ENCODE measurements around the gene ADNP.
"Not testable (repeated sequence)": the region's sequence is repeated elsewhere in the genome, so short reads cannot be mapped to it uniquely, and the experiment has no call there.

ADNP gene

DNA sequence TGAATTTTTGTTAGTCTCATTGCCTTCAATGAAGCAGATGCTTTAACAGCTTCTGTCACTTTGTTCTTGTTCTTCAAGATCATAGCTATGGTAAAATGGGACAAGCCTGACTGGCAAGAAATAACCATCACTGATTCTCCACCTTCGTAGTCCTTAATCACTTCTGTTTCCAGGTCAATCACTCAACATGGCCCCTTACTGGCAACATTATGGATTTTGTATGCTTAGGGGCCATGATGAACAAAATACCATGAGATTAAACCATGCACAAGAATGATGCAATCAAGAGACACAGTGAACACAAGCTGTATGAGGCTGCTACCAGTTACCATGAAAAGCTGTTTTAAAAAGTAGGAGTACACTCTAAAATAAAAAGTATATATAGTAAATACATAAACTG lies 32.8 kb downstream of the ADNP start:
- no peak for DNase-seq

DNA sequence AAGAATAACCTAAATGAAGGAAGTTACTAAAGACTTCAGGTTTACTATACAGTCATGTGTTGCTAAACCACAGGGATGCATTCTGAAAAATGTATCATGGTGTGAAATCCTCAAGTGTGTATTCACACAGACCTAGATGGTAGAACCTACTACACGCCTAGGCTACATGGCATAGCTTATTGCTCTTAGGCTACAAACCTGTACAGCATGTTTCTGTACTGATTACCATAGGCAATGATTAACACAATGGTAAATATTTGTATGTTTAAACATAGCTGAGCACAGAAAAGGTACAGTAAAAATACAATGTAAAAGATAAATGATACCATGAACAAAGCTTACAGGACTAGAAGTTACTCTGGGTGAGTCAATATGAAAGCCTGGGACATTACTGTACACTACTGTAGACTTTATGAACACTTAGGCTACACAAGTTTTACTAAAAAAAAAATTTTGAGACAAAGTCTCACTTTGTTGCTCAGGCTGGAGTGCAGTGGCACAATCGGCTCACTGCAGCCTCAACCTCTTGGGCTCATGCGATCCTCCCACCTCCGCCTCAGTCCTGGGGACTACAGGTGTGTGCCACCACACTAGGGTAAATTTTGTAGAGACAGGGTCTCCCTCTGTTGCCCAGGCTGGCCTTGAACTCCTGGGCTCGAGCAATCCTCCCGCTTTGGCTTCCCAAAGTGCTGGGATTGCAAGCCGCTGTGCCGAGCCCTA lies 36.0 kb downstream of the ADNP start:
- DNase-seq = no peak

DNA sequence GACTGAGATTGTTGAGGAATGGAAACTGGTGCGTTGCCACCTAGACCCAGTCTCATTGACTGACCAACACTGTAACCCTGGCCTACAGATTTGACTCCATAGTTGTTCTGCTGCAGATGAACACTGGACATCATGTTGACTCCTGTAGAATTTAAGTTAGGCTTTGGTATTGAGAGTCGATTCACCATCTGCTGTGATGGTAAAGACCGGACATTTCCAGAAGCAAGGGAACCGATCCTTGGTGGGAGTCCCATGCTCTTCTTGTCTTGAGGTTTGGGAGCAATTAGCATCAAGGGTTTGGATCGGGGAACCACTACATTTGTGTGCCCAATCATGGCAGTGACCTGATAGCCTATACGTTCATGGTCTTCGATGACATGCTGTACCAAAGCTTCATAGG lies 37.6 kb downstream of the ADNP start:
- DNase-seq = no peak

DNA sequence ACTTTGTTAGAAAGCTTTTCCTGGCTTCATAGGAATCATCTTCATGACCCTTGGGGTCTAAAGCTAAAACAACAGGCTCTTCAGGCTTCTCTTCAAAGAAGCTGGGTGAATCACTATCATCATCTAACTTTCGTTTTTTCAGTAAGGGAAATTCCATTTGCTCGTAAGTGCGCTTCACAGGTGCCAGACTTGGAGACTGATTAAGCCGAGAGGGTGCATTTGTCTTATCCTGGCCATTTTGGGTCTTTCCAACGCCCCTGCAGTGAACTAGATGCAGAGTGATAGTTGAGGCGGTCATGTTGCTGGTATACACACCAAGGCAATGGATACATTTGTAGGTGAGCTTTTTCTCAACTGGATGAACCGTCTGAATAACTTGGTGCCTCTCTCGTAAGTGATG lies 38.8 kb downstream of the ADNP start:
- no peak for DNase-seq

DNA sequence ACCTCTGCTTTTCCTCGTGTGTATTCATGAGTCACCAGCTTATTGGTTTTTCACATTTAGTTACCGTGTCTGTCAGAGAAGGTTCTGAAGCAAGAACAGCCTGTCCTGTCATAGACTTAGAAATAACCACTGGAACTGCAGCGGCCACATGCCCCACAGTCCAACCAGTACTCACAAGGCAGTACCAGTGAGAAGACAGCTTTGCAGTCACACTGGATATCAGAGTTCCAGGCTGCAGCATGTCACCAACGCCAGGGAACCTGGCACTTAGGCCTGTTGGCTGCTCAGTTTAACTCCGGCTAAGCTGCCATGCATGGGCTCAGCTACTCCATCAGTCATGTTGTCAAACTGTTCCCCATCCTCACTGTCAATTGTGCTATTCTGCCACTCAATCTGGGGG lies 40.1 kb downstream of the ADNP start:
- DNase-seq = no peak

DNA sequence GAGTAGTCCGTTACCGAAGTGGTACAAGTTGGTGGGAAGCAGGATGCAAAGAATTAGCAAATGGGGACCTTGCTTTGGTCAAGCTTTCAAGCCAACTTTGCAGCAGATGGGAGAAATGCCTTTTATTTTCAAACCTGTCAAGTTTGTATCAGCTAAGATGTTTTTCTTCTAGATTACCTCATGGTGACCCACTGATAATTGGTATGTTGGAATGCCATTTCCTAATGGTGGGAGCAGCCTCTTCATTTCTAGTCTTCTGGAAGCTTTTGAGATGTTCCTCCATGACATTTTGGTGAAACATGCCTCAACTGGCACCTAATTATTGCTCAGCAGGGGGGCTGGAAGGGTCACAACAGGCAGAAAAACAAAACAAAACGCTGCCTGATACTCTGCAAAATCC lies 43.7 kb downstream of the ADNP start:
- no peak for DNase-seq

DNA sequence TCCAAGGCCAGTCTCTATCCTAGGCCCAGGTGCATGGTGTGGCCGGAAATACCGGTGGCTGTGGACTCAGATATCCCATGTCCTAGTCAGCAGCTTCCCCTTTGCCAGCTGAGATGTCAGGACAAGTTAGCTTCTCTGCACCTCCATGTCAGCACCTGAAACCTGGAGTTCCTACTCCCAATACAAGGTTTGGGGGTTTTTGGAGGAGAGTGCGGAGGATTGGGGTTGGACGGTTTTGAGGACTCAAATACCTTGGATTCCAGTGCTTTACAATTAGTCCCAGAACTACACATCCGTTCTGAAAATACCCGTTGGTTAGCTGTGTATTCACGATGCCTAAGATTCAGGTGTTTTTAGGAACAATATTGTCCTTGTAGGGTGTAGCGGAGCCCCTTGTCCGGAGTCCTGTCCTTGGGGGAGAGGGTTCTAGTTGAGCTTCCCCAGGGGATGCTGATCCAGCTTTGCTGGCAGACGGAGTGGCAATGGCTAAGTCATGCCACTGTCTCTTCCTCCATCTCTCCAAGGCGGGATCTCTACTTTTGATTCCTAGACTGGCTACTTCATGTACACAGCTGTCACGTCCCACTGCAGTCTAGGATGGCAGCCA lies 45.0 kb downstream of the ADNP start:
- no peak for DNase-seq

DNA sequence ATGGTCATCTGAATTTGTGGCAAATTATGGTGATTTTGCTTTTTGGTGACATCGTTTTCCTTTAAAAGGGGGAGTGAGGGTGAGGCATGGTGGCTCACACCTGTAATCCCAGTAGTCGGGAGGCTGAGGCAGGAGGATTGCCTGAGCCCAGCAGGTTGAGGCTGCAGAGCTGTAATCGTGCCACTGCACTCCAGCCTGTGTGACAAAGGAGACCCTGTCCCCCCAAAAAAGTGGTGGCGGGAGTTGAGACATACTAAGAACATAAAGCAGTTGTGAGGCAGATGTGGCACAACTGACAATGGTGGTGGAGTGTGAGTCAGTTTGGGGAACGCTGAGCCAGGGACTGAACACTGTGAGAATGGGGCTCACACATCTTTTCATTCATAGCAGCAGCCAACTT lies 45.5 kb downstream of the ADNP start:
- no peak for DNase-seq

DNA sequence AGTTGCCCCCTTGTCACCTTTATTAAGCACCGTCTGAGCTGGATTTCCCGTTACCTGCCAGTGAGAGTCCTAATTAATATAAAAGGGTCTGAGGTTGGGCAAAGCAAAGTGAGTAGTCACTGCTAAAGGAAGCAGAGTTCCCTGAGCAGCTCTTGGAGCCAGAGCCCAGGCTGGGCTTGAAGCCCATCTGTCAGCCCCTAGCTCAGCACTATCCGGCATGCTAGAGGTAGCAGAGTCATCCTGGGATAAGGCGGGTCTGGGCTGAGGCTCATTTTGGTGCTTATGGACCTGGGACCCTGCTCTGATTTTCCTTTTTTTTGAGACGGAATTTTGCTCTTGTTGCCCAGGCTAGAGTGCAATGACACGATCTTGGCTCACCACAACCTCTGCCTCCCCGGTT lies 46.2 kb downstream of the ADNP start:
- DNase-seq = no peak

DNA sequence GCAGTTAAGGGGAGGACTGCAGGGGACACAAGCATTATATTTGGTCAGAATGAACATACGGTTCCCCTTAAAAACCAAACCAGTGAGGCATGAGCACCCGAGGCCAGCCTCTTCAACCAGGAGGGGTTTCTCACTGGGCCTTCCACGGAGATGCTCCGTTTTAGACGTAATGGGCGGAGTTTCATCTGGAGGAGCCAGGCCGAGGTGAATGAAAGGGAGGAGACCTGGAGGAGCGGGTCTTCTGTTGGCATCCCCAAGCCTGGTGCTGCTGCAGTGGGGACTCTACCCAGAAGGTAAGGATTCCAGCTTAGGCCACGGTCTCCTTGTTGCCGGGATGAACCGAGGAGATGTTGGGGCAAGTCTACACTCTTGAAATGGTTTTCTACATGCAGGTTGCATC lies 47.4 kb downstream of the ADNP start:
- DNase-seq = no peak

DNA sequence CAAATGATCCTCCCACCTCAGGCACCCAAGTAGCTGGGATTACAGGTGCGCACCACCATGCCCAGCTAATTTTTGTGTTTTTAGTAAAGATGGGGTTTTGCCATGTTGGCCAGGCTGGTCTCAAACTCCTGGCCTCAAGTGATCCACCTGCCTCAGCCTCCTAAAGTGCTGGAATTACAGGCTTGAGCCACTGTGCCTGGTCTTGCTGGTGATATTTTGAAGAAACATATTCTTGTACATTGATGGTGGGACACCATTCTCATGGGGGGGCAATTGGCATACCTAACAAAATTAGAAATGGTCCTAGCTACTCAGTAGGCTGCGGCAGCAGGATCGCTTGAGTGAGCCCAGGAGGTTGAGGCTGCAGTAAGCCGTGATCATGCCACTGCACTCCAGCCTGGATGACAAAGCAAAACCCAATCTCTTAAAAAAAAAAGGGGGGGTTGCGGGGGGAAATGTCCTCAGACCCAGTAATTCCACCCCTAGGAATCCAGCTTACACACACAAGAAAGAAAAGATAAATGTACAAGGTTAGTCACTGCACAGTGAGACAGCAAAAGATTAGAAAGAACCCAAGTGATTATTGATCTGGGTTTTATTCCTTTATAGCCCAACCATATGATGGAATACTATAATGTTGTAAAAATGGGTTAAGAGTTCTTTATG lies 49.3 kb downstream of the ADNP start:
- not testable (repeated sequence) for DNase-seq

DNA sequence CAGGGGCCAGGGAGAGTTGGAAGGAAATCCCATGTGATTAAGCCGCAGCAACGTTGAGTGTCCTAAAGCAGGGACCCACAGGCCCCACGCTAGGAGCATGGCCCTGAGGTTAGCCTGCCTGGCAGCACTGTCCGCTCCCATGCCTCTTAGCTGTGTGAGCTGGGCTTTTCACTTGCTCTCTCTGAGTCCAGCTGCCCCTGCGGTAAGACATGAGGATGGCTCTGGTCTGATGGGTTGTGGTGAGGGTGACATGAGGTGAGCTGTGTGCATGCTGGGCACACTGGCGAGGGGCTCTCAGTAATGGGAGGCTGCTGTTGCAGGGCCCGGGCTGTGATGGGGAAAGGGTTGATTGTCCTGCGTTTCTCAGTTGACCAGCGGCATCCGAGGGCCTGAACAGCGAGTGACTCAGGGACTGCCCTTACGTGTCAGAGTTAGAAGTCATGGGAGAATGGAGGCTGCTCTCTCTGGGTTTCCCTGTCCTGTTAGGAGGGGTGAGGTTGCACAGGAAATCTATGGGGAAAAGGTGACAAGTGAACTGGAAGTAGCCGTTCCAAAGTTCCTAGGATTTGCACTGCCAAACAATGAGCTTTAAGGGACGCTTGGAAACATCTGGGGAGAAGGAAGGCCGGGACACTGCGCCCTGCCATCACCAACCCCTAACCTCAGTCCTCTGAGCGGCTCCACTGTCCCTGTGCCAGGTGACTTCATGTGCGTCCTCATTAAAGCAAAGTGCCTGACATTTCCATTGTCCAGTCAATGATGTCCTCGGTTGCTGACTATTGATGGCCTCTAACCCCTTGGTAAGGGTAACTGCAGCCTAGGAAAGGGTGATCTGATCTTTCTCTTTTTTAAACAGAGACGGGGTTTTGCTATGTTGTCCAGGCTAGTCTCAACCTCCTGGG lies 51.3 kb downstream of the ADNP start:
- DNase-seq = no peak

DNA sequence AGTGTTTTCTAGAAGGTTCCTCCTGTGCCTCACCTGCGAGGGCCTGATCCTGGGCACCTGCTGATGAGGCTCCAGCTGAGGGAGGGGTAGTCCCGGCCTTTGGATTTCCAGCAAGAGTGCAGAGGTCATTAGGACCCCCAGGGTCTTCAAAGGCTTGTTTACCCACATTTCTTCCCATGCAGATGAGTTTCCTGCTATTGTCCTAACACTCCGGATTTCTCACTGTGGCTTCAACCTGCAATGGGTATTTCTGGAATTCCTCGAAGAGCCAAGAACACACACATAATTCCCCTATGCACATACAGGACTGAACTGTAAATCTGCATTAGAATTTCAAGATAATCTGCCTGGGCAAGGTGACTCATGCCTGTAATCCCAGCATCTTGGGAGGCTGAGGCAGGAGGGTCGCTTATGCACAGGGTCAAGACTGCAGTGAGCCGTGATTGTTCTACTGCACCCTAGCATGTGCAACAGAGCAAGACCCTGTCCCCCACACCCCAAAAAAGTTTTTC lies 53.9 kb downstream of the ADNP start:
- DNase-seq = no peak

DNA sequence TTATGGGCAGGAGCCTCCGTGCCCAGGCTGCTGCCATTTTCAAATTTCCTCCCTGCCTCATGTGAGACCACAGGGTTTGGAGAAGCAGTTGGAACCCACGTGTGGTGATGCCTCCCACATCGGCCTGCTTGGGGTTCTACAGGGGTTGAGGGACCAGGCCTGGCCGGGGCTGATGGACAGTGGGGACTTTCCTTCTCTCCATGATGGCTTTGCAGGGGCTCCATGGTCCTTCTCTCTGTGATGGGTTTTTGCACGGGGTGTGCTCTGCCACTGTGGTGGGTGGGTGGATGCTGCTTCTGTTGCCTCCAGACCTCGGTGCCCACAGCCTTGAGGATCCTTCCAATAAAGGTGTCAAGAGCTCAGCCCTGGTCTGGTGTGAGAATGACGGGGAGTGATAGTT lies 54.4 kb downstream of the ADNP start:
- DNase-seq = no peak

DNA sequence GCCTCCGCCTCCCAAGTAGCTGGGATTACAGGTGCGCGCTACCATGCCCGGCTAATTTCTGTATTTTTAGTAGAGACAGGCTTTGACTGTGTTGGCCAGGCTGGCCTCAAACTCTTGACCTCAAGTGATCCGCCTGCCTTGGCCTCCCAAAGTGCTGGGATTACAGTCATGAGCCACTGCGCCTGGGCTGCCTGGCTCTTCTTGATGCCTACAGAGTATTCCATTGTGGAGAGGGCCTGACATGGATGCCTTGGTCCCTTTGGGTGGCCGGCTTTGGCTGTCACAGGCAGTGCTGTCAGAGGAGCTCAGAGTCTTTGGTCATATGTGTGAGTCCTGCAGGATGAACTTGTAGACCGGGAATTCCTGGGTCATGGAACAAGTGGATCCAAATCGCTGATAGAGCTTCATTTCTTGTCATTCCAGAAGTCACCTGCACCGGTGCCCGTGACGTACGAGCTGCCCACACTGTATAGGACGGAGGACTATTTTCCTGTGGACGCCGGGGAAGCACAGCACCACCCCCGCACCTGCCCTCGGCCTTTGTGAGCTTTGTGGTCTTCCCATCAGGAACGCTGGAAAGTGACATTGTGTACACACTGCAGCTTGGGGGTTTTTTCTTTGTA lies 55.1 kb downstream of the ADNP start:
- no peak for DNase-seq

DNA sequence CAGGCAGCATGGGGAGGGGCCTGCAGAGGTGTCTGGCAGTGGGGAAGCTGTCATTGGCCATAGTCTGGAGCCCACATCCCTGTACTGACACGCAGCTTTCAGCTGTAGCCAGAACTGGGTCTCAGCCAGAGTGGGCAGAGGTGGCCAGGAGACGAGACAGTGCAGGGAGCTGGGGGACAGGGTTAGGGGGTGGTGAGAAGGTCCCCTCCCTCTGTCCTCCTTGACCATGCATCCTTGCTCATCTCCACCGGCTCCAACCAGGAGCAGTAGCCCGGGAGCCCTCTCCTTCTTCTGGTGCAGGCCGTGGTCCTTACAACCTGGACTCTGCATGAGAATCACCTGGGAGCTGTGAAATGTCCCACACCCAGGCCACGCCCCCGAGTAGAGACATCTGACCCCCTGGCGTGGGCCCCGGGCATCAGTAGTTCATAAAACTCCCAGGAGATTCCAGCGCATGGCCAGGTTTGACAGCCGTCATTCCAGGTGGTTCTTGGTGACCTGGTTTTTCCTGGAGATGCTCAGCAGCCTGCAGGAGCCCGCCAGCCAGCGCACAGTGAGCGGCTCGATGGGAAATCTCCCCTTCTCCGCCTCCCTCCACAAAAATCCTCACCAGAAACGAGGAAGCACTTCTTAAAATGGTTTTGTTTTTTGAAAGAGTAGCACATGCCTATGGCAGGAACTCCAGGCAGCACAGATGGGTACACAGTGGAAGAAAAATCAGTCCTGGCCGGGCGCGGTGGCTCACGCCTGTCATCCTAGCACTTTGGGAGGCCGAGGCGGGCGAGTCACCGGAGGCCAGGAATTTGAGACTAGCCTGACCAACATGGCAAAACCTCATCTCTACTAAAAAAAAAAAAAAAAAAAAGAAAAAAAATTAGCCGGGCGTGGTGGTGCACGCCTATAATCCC lies 56.2 kb downstream of the ADNP start:
- DNase-seq = no peak

DNA sequence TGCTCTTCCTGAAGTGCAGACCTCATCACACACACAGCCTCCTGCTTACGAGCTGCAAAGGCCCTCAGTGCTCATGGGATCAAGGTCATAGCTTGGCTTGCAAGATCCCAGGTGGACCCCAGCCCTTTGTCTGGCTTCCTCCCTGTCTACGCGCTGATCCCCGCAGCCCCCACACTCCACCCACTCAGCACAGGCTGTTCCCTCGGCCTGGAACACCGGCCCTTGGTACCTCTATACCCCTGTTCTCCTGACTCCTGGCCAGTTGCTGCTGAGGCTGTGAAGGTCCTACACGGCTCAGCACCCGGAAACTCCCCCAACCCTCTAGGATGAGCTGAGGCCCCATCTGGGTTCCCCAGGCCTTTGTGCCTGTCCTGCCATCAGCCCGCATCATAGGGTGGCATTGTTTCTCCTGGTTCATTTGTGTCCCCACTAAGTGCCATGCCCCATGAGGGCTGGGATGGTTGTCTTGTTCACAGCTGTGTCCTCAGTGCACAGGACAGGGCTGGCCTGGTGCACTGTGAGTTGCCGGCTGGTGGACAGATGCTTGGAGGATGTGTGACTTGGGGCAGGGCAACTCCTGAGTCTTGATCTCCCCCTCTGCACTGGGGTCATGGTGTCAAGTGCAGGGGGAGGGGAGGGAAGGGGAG lies 57.0 kb downstream of the ADNP start:
- no peak for DNase-seq

DNA sequence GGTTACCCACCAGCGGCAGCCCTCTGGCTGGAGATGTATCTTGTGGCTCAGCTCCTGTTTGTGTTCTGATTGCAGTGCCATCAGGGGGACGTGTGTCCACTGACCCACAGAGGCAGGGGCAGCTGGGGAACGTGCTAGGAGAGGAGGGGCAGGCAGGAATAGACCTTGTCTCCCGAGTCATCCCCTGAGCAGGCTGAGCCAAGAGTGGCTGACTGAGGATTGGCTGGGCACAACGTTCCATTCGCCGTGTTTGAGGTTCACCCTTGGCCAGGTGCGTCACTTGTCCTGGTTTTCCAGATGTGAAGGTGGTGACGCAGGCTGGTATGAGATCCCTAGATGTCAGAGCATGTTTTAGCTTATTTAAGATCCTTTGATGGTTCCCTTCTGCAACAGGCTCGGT lies 57.7 kb downstream of the ADNP start:
- no peak for DNase-seq

DNA sequence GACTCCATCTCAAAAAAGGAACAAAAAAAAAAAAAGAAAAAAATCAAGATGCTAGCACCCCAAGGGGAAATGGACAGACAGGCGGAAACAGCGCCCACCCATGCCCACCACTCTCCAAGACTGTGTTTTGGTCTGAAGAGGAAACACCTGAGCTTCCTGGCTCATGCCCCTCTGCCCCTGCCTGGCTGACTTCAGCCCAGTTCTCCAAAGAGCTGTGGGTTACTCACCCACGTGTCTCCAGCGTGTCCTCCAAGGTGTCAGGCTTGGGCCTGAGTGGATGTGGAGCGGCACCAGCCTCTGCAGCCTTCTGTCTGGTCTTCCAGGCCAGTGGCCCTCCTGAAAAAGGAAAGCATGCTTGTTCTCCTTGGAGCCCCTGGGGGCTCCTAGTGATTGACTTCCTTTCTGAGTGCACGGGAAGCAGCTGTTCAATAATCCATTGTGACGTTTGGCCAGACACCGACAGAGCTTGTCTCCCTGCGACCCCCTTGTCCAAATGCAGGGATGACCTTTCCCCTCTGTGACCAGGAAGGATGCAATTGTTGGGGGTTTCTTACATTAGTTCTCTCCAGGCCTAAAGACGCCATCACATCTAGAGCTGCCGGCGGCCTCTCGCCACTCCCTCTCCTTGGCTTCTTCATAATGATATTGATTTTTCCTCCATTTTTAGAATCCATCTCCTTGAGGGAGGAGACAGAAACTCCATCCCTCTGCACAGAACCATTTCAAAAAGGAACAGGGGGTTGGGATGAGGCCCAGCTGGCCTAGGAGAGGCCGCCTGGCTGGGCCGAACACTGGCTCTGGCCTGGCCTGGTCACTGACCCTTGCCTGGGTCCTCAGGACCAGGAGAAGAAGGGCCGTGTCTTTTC lies 58.4 kb downstream of the ADNP start:
- no peak for DNase-seq

DNA sequence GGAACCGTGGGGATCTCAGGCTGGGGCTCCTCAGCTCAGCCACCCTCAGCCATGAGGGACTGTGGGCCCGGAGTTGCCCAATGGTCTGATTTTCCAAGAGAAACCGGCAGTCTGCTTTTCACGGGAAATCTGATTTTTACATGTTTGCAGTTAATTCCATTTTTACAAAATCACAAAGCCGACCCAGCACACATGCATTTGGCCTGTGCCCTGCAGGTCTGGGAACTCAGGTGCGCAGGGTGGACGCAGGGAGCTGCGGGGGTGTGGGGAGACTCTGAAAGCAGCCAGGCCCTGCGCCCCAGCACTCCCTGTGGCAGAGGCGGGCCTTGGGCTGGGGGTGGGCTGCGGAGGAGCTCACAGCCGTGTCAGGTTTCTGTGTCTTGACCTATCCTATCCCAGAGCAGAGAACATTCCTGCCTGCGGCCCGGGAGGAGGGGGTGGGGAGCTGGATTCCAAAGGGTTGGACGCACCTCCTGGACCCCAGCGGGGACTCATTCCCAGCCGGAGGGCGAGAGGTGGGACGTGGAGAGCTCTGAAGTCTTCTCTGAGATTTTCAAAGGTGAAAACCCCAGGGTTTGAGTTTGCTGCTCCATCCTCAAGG lies 60.6 kb downstream of the ADNP start:
- no peak for DNase-seq

Data from NCI-H1105 (cell line).